Thyroid gland (tissue), 4 donors: ENCODE measurements around the gene APOL4. TPM values are rescaled to one million over a fixed set of nuclear protein-coding genes. Genes with fewer than 3 reads are reported as not detected.

ENCODE experiments used
- DNase-seq, 2 donors: peaks; one replicate each; pipeline ENCODE4 v3.0.0-alpha.2; 2019
- H3K27ac ChIP-seq, 3 donors: fragments of 200-600 bp; sonication (generic); 1 replicate in 2 of 3; 2 replicates in 1 of 3; pipeline ENCODE4 v1.5.1; 2016 to 2019; ENCODE audit warnings: mild to moderate bottlenecking in 1 of 3, moderate library complexity in 1 of 3
- H3K27me3 ChIP-seq: fragments of 200-600 bp; sonication (generic); one replicate; pipeline ENCODE4 v1.5.1; 2019
- H3K36me3 ChIP-seq, 2 donors: fragments of 200-600 bp; sonication (generic); one replicate each; pipeline ENCODE4 v1.5.1; 2016 to 2019
- H3K4me1 ChIP-seq, 2 donors: fragments of 200-600 bp; sonication (generic); one replicate each; pipeline ENCODE4 v1.5.1; 2017 to 2019
- H3K4me3 ChIP-seq, 3 donors: fragments of 200-600 bp; sonication (generic); replicated peaks in 1 of 3; 1 replicate in 2 of 3; 2 replicates in 1 of 3; pipeline ENCODE4 v1.5.1; 2016; ENCODE audit warnings: mild to moderate bottlenecking in 1 of 3
- H3K9me3 ChIP-seq: fragments of 200-600 bp; sonication (generic); one replicate; pipeline ENCODE4 v1.5.1; 2017
- POLR2A ChIP-seq, 2 donors: fragments of 450-650 bp; IDR thresholded peaks; one replicate each; pipeline ENCODE4 v1.6.1; 2017; ENCODE audit warnings: antibody characterized with exemption in 2 of 2, mild to moderate bottlenecking in 2 of 2, moderate library complexity in 1 of 2
- WGBS, 2 donors: methylation state at CpG; one replicate each; pipeline ENCODE4 v1.1.5; 2017; 5-methylcytosine and 5-hydroxymethylcytosine counted together
- intact Hi-C: fragments of 100-400 bp; cut with DNase I; formaldehyde crosslinking; loops from one replicate; pipeline ENCODE4 v1.15.1; 2023
- total RNA-seq, 4 donors: library from RNA; depleted of rRNA; stranded (reverse); fragments of >200 nt; gene quantifications; one replicate each; pipeline ENCODE4 v1.2.3, GENCODE V29; 2016
- TF ChIP-seq, protein P1 (sequence below), 6 experiments: fragments of 200-600 bp in 3 of 6; fragments of 450-650 bp in 3 of 6; sonication (generic) in 3 of 6; IDR thresholded peaks; one replicate each; pipeline ENCODE4 v1.5.1; 2016 to 2019; ENCODE audit warnings: antibody characterized with exemption in 6 of 6, mild to moderate bottlenecking in 2 of 6, inconsistent platforms in 1 of 6, moderate library complexity in 1 of 6

The APOL4 gene
- total RNA-seq, 4 donors from 2014 or later, result 5.8 to 16.1 (median 7.5) TPM; not detected in 1

DNA sequence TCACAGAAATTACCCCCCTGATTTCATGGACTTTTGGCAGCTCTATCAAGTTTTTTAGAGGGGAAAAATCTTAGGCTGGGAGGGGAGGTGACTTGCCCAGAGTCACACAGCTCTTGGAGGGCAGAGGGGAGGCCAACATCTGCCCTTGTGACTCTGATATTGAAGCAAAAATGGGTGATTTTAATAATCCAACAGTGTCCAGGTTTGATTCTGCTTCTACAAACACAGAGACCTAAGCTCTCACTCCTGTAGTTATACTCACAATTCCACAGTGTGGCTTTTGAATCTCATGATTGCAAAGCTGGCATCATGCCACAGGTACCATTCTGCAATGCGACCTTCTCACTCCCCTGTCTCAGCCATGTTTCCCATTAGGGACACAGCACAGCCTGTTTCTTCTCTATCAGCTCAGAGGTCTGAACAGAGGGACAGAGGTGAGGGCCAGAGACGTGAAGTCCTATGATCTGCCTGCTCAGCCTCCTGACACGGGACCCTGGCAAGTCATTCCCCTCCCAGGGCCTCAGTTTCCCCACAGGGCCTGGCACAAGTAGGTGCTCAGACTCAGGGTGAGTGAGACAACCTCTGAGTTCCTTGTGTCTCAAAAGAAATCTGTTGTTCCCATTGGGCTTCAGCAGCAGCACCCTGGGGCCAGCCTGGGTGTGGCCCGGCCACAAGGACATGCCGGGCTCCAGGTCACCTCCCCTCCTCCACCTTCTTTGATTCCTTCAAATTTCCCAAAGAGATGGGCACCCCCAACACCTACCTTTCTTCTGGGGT lies 37.0 kb upstream of the APOL4 start:
- Histone ChIP-seq H3K27me3 (no peaks in the 10 kb centered on the region), H3K9me3 (no peaks in the 10 kb centered on the region), H3K36me3 (no peaks in the 10 kb centered on the region), H3K4me1 (peaks cover 24 to 30% of the 10 kb centered on the region in 2 donors), H3K27ac (peak overlapping the region; percentile 65 to 92 (median 81)), H3K4me3 (peak overlapping the region; percentile 16 to 45 (median 40))
- intact Hi-C loops, result loop anchor here (5.0 kb wide), 1 partner anchor 49 kb away; no protein-coding TSS in a partner anchor
- TF ChIP-seq, protein P1, sequence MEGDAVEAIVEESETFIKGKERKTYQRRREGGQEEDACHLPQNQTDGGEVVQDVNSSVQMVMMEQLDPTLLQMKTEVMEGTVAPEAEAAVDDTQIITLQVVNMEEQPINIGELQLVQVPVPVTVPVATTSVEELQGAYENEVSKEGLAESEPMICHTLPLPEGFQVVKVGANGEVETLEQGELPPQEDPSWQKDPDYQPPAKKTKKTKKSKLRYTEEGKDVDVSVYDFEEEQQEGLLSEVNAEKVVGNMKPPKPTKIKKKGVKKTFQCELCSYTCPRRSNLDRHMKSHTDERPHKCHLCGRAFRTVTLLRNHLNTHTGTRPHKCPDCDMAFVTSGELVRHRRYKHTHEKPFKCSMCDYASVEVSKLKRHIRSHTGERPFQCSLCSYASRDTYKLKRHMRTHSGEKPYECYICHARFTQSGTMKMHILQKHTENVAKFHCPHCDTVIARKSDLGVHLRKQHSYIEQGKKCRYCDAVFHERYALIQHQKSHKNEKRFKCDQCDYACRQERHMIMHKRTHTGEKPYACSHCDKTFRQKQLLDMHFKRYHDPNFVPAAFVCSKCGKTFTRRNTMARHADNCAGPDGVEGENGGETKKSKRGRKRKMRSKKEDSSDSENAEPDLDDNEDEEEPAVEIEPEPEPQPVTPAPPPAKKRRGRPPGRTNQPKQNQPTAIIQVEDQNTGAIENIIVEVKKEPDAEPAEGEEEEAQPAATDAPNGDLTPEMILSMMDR (IDR thresholded peaks at IDR 0.05), result no peak
- TF ChIP-seq POLR2A (IDR thresholded peaks at IDR 0.05), result no peak
- DNase-seq, result peak; percentile 50 to 52
- WGBS, 2 donors, result 16% methylated on average over 5 of the region's 5 CpGs

DNA sequence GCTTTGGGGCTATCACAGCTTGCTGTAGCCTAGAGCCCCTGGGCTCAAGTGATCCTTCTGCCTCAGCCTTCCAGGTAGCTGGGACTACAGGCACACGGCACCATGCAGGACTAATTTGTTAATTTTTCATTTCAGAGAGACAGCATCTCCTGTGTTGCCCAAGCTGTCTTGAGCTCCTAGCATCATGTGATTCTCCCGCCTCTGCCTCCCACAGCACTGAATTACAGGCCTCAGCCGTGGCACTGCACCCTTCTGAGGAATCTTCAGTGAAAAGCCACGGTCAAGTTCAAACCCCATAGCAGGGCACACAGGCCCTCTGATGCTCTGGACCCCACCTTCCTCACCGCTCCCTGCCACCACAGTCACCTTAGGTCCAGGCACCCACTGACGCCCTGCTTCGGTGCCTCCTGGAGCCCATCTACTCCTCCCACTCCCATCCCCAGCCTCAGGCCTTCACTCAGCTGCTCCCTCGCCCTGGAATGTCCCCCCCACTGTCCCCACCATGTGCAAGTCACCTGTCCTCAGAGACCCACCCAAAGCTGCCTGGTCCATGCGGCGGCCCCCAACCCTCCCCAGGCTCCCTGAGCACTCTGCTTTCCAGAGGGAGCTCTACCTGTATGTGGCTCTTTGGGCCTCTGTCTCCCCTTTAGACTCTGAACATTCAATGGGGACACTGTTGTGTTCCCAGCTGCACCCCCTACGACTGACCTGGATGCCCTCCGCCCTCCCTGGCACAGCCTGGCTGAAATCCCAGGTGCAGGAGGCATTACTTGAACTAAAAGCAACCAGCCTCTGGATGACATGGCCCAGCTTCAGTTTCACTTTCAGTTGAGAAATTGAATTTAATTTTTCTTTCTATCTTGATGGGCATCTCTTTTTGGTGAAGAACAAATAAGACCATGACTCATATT lies 36.1 kb upstream of the APOL4 start:
- TF ChIP-seq, protein P1 (IDR thresholded peaks at IDR 0.05), result no peak
- no peak for TF ChIP-seq POLR2A (IDR thresholded peaks at IDR 0.05)
- intact Hi-C loops, result loop anchor here (5.0 kb wide), 1 partner anchor 50 kb away; no protein-coding TSS in a partner anchor
- H3K27ac ChIP-seq, result peak overlapping the region in 2 of 3 donors; percentile 81 to 92
- DNase-seq, result peak; percentile 38 to 53
- peaks cover 6 to 7% of the 10 kb centered on the region in 2 donors for H3K36me3 ChIP-seq
- WGBS, 2 donors, result 72 to 79% methylated on average over 12 of the region's 12 CpGs
- no peaks in the 10 kb centered on the region for H3K9me3 ChIP-seq
- H3K4me3 ChIP-seq, result peak overlapping the region in 2 of 3 donors; percentile 16 to 40
- peaks cover 24 to 30% of the 10 kb centered on the region in 2 donors for H3K4me1 ChIP-seq
- no peaks in the 10 kb centered on the region for H3K27me3 ChIP-seq

DNA sequence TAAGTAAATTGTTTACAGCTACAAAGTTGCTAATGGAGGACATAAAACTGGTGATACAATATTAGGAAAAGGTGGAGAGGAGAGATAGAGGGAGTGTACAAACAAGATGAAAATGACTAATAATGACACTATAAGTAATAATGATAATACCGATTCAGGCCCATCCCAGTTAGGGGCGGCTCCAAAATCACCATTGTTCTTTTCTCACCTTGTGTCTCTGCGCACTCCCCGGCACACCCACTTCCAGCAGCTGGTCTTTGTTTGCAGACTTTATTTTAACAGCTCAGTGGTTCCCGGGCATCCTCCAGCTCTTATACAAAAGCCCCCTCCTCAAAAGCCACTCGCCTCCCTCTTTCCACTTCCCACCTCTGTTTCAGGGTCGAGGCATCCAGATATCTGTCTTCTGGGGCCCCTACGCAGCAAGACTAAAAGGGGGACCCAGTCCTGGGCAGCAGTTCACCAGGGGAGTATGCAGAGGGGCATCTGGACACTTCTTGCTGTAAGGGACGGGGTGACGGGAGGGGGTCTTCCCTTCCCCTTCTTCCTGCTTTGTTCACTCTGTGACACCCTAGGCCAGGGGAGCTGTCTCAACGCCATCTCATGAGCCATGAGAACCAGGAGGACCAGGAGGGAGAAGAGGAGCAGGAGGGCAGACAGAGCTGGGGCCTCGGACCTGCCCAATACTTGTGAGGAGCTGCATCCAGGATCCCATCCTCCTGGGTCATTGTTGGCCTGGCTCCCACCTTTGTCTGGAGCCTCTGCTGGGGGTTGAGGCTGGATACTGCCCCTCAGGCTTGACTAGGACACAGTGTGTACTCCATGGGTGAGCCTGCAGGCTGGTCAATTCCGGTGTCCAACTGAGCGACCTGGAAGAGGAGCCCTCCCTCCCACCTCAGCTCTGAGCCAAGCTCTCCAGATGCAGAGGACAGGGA lies 35.0 kb upstream of the APOL4 start:
- Histone ChIP-seq H3K36me3 (peaks cover 8% of the 10 kb centered on the region in 2 donors), H3K27ac (peak overlapping the region in 1 of 3 donors; percentile 81), H3K4me1 (peaks cover 24 to 30% of the 10 kb centered on the region in 2 donors), H3K27me3 (no peaks in the 10 kb centered on the region), H3K4me3 (peak overlapping the region in 1 of 3 donors; percentile 40), H3K9me3 (no peaks in the 10 kb centered on the region)
- 77 to 87% methylated on average over 14 of the region's 14 CpGs for WGBS, 2 donors
- no peak for DNase-seq
- TF ChIP-seq, protein P1 (IDR thresholded peaks at IDR 0.05), result no peak
- TF ChIP-seq POLR2A (IDR thresholded peaks at IDR 0.05), result no peak
- intact Hi-C loops, result loop anchor here (5.0 kb wide), 1 partner anchor 51 kb away; no protein-coding TSS in a partner anchor

DNA sequence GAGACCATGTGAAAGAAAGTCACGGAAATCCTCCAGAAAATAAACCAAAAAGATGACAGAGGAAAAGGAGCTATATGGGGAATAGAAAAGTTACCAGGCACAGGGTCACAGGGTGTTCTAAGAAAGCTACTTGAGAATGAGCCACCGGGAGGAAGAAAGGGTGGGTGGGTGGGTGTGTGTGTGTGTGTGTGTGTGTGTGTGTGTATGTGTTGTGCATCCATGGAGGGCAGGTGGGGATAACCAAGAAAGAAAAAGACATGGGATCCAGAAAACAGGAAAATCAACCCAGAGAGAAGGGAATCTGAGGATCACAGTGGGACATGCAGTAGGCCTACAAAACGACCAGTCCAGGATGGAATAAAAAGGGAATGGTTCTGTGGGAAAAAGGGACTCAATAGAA lies 34.0 kb upstream of the APOL4 start:
- intact Hi-C loops, result loop anchor here (5.0 kb wide), 1 partner anchor 52 kb away; no protein-coding TSS in a partner anchor
- H3K36me3 ChIP-seq, result peaks cover 8 to 13% of the 10 kb centered on the region in 2 donors
- no peaks in the 10 kb centered on the region for H3K9me3 ChIP-seq
- DNase-seq, result no peak
- H3K4me1 ChIP-seq, result peaks cover 24 to 30% of the 10 kb centered on the region in 2 donors
- H3K4me3 ChIP-seq, result no peak overlapping the region
- no peak overlapping the region for H3K27ac ChIP-seq
- H3K27me3 ChIP-seq, result no peaks in the 10 kb centered on the region
- 66 to 73% methylated on average over 3 of the region's 3 CpGs for WGBS, 2 donors
- TF ChIP-seq, protein P1 (IDR thresholded peaks at IDR 0.05), result no peak
- TF ChIP-seq POLR2A (IDR thresholded peaks at IDR 0.05), result no peak
